GM19035 (cell line): ENCODE data around the gene IRF6.
"Not testable (repeated sequence)": the region's sequence is repeated elsewhere in the genome, so short reads cannot be mapped to it uniquely, and the experiment has no call there.

Experiments
- ATAC-seq: cut with Tn5 transposase; IDR thresholded peaks from one replicate; pipeline ENCODE4 v1.9.1; 2021; ENCODE audit not compliant: unreplicated experiment

IRF6 gene

GRCh38 chr1:209823143-209824041 is 17.4 kb upstream of the IRF6 start:
- ATAC-seq: no peak

- no peak for ATAC-seq
Observed at GRCh38 chr1:209822706-209823105, 16.8 kb upstream of the IRF6 start.

- no peak for ATAC-seq
Observed at GRCh38 chr1:209820986-209821385, 15.0 kb upstream of the IRF6 start.

GRCh38 chr1:209819058-209819457 is 13.1 kb upstream of the IRF6 start:
- ATAC-seq: no peak

- no peak for ATAC-seq
Observed at GRCh38 chr1:209817691-209818090, 11.7 kb upstream of the IRF6 start.

GRCh38 chr1:209816923-209817322 is 11.0 kb upstream of the IRF6 start:
- no peak for ATAC-seq

- no peak for ATAC-seq
Observed at GRCh38 chr1:209815931-209816341, 10.0 kb upstream of the IRF6 start.

- no peak for ATAC-seq
Observed at GRCh38 chr1:209815490-209815889, 9.5 kb upstream of the IRF6 start.

- ATAC-seq: no peak
Observed at GRCh38 chr1:209813902-209814301, 8.0 kb upstream of the IRF6 start.

- no peak for ATAC-seq
Observed at GRCh38 chr1:209810783-209811182, 4.8 kb upstream of the IRF6 start.

- no peak for ATAC-seq
Observed at GRCh38 chr1:209809611-209810010, 3.7 kb upstream of the IRF6 start.

GRCh38 chr1:209808059-209808581 is 2.2 kb upstream of the IRF6 start:
- ATAC-seq: no peak

- no peak for ATAC-seq
Observed at GRCh38 chr1:209807509-209807908, 1.6 kb upstream of the IRF6 start.

GRCh38 chr1:209805341-209805781 is 581 bp downstream of the IRF6 start:
- ATAC-seq: no peak

GRCh38 chr1:209803568-209803967 is 2.4 kb downstream of the IRF6 start:
- ATAC-seq: no peak

GRCh38 chr1:209802780-209803152 is 3.2 kb downstream of the IRF6 start:
- no peak for ATAC-seq

- no peak for ATAC-seq
Observed at GRCh38 chr1:209802117-209802779, 3.7 kb downstream of the IRF6 start.

GRCh38 chr1:209800984-209801834 is 4.7 kb downstream of the IRF6 start:
- no peak for ATAC-seq

- ATAC-seq: no peak
Observed at GRCh38 chr1:209797978-209798639, 7.8 kb downstream of the IRF6 start.

GRCh38 chr1:209793711-209794110 is 12.2 kb downstream of the IRF6 start:
- ATAC-seq: not testable (repeated sequence)

- ATAC-seq: no peak
Observed at GRCh38 chr1:209791920-209792319, 14.0 kb downstream of the IRF6 start.
